ELF-1 (cell line): ENCODE results near the gene STH.

Experiments used
- DNase-seq: peaks from one replicate; pipeline ENCODE4 v3.0.0-alpha.2; 2016; ENCODE audit warnings: low read depth, low spot score

The STH gene

GRCh38 chr17:46045639-46046038 is 46.6 kb downstream of the STH start:
- DNase-seq = no peak

- no peak for DNase-seq
These were observed 47.9 kb downstream of the STH start for GRCh38 chr17:46046957-46047356.

GRCh38 chr17:46047398-46047797 is 48.3 kb downstream of the STH start:
- DNase-seq = no peak

- DNase-seq = no peak
These were observed 48.8 kb downstream of the STH start for GRCh38 chr17:46047856-46048255.
